Measurements from ENCODE around the gene GOT1.

The GOT1 gene

GRCh38 chr10:99450624-99451498 is 20.4 kb upstream of the GOT1 start:
- no peak for TF ChIP-seq CTCF (conservative IDR thresholded peaks at IDR 0.05; ENCODE audit: control insufficient read depth, insufficient read depth, low read depth, low read length)

DNA sequence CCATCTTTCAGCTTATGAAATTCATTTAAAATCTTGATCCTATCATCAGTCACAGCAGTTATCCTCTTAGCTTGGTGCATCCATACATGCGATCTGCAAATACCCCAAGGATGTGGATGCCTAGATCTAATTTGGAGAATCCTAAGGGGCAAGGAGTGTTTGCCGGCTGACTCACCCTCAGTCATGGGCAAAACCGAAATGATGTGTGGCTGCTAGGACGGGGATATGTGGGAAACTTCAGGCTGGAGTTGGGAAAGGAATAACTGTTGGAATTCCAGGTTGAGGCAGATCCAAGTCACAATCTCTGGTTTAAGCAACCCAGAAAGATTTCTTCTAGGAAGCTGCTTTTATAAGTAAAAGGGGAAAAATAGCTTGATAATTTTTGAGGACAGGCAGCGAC is 19.7 kb upstream of the GOT1 start:
- DNase-seq (ENCODE audit: low read depth) = no peak
- TF ChIP-seq CTCF (conservative IDR thresholded peaks at IDR 0.05; ENCODE audit: control insufficient read depth, insufficient read depth, low read depth, low read length) = no peak
- H3K4me3 ChIP-seq (ENCODE audit: control insufficient read depth, low read depth, low read length) = no peak overlapping the region

More at GRCh38 chr10:99450624-99451498, 20.4 kb upstream of the GOT1 start:
- no peak overlapping the region for H3K4me3 ChIP-seq (ENCODE audit: control insufficient read depth, low read depth, low read length)
- DNase-seq (ENCODE audit: low read depth) = no peak

DNA sequence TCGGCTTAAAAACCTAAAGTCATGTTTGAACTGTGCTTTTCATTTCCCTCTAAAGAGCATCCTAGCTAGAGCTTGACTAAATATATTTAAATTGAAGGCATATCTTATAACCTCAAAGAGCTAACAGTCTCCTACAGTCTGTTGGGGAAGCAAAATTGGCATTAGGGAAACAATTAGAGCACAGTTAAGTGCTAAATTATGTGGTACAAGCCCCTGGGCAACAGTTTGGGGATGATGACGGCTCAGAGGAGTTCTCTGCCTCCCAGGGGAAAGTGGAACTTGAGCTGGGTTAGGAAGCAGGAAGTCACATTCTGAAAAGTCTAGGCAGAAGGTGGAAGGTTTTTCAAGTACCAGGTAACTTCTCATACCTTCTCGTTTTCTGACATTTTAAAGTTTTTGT is 18.6 kb upstream of the GOT1 start:
- no peak for TF ChIP-seq CTCF (conservative IDR thresholded peaks at IDR 0.05; ENCODE audit: control insufficient read depth, insufficient read depth, low read depth, low read length)
- DNase-seq (ENCODE audit: low read depth) = no peak

GRCh38 chr10:99444383-99445045 is 14.1 kb upstream of the GOT1 start:
- DNase-seq (ENCODE audit: low read depth) = no peak
- no peak for TF ChIP-seq CTCF (conservative IDR thresholded peaks at IDR 0.05; ENCODE audit: control insufficient read depth, insufficient read depth, low read depth, low read length)
- H3K4me3 ChIP-seq (ENCODE audit: control insufficient read depth, low read depth, low read length) = no peak overlapping the region

More for the DNA sequence above, 18.6 kb upstream of the GOT1 start:
- H3K4me3 ChIP-seq (ENCODE audit: control insufficient read depth, low read depth, low read length) = no peak overlapping the region

DNA sequence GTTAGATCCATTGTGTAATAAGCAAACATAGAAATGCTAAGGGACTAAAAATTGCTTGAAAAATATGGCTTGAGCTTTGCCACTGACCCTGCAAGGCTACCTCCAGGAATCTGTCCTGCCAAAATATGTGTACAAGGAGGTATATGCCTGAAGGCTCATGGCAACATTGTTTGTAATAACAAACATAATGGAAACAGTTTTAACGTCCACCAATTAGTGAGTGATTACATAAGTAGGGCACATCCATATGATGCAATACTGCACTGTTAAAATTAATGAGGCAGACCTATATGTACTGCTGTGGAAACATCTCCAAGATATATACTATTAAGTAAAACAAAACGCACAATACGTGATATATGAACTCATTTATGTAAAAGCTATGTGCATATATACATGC is 13.1 kb upstream of the GOT1 start:
- no peak overlapping the region for H3K4me3 ChIP-seq (ENCODE audit: control insufficient read depth, low read depth, low read length)
- TF ChIP-seq CTCF (conservative IDR thresholded peaks at IDR 0.05; ENCODE audit: control insufficient read depth, insufficient read depth, low read depth, low read length) = no peak
- DNase-seq (ENCODE audit: low read depth) = no peak

DNA sequence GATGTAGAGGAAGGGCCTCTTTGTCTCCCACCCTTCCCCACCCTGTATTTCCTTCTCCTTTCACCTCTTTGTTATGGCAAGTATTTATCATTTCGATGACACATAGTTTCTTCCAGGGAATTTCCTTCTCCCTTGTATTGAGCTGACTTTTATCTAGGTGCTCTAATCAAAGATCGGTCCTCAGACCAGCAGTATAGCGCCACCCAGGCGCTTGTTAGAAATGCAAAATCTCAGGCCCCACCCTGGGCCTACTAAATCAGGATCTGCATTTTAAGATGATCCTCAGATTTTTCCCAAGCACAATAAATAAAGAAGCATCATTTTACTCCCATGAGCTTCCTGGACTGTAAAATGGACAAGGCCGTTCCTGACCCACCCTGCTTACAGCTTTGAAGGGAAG is 12.0 kb upstream of the GOT1 start:
- TF ChIP-seq CTCF (conservative IDR thresholded peaks at IDR 0.05; ENCODE audit: control insufficient read depth, insufficient read depth, low read depth, low read length) = no peak
- no peak for DNase-seq (ENCODE audit: low read depth)
- H3K4me3 ChIP-seq (ENCODE audit: control insufficient read depth, low read depth, low read length) = no peak overlapping the region

Measured in fibroblast of mammary gland (primary cell).